Adrenal gland (tissue), 5 donors: ENCODE data around the gene NPR3.

ENCODE experiments used
- CTCF ChIP-seq, 6 experiments: fragments of 450-650 bp in 4 of 6; fragments of 200-600 bp in 2 of 6; sonication (generic) in 1 of 6; IDR thresholded peaks; 1 replicate in 5 of 6; 2 replicates in 1 of 6; pipeline versions ENCODE4 v1.5.1 to v1.8.0; 2016 to 2021; ENCODE audit warnings: antibody characterized with exemption in 6 of 6, mild to moderate bottlenecking in 2 of 6, moderate library complexity in 1 of 6
- POLR2A ChIP-seq, 2 donors: fragments of 450-650 bp; IDR thresholded peaks; one replicate each; pipeline ENCODE4 v1.6.1; 2017; ENCODE audit warnings: antibody characterized with exemption in 2 of 2, mild to moderate bottlenecking in 2 of 2, moderate library complexity in 1 of 2
- donor health status: DM: no; HTN: no; CAD: no.

- TF ChIP-seq CTCF (IDR thresholded peaks at IDR 0.05) (no peak), POLR2A (IDR thresholded peaks at IDR 0.05) (no peak)
These were observed 43.2 kb downstream of the NPR3 start for GRCh38 chr5:32754284-32754683.
